ENCODE measurements around the gene NLRP7. TPM values are rescaled to one million over a fixed set of nuclear protein-coding genes. Genes with fewer than 3 reads are reported as not detected.

The NLRP7 gene
- total RNA-seq, 6 experiments from 2014 or later, result not detected

GRCh38 chr19:54873990-54874389 is 73.3 kb downstream of the NLRP7 start, which contains the start of gene FCAR:
FCAR (plus strand) TSS chr19:54874235; CDS start chr19:54874290, 55 bp downstream.
- Histone ChIP-seq H3K27me3 (no peaks in the 10 kb centered on the region), H3K4me3 (no peak within 1 kb of the TSS), H3K36me3 (no peaks in the 10 kb centered on the region), H3K4me1 (no peaks in the 10 kb centered on the region), H3K27ac (peak within 1 kb of the TSS in 1 of 3 donors; percentile 18), H3K9me3 (no peaks in the 10 kb centered on the region)
- DNase-seq (no peak), ATAC-seq (no peak)
- TF ChIP-seq CTCF (IDR thresholded peaks at IDR 0.05) (no peak), POLR2A (IDR thresholded peaks at IDR 0.05) (no peak)
- intact Hi-C loops (cut with DNase I), result no loop called here
- 45% methylated on average over 7 of the region's 8 CpGs for WGBS (ENCODE audit: insufficient coverage, low coverage, low lambda C conversion rate, missing lambda C conversion rate)

Small RNAs within 50 kb of the gene (small RNA-seq; reads per million reads assigned to genes)
- gene AC011476.8, result 0 reads per million in 2 experiments

Other genes starting within 250 kb of the NLRP7 start
- gene KIR3DL3, start 223.1 kb downstream of the NLRP7 start, total RNA-seq, result not detected
- gene KIR2DL3, start 209.0 kb downstream of the NLRP7 start, total RNA-seq, result not detected
- gene KIR2DL1, start 177.7 kb downstream of the NLRP7 start, total RNA-seq, result under 1 TPM in 1 of 6 experiments, not detected in 5; 0.18 TPM
- under 1 TPM in 1 of 6 experiments, not detected in 5; 0.56 TPM for gene KIR2DL4, start 143.9 kb downstream of the NLRP7 start, total RNA-seq
- gene KIR3DL1, start 131.1 kb downstream of the NLRP7 start, total RNA-seq, result under 1 TPM in 1 of 6 experiments, not detected in 5; 0.12 TPM
- gene KIR2DS4, start 114.9 kb downstream of the NLRP7 start, total RNA-seq, result under 1 TPM in 1 of 6 experiments, not detected in 5; 0.18 TPM
- not detected for gene KIR3DL2, start 97.1 kb downstream of the NLRP7 start, total RNA-seq
- gene FCAR, start 73.3 kb downstream of the NLRP7 start, total RNA-seq, result under 1 TPM in 5 of 6 experiments, not detected in 1; 0.22 to 0.73 (median 0.61) TPM
- under 1 TPM in 3 of 6 experiments, not detected in 3; 0.22 to 0.93 (median 0.58) TPM for gene NCR1, start 41.4 kb downstream of the NLRP7 start, total RNA-seq
- gene NLRP2, start 18.8 kb upstream of the NLRP7 start, total RNA-seq, result under 1 TPM in 5 of 6 experiments, not detected in 1; 0.18 to 0.81 (median 0.42) TPM
- under 1 TPM in 2 of 6 experiments, not detected in 4; 0.33 to 0.42 TPM for gene GP6, start 90.7 kb upstream of the NLRP7 start, total RNA-seq
- 10 to 100 TPM in 4 of 6 experiments, 1 to 10 TPM in 2; 7.7 to 16.8 (median 12.1) TPM for gene RDH13, start 115.6 kb upstream of the NLRP7 start, total RNA-seq
- 1 to 10 TPM in 4 of 6 experiments, under 1 TPM in 2; 0.49 to 2.4 (median 1.2) TPM for gene EPS8L1, start 128.3 kb upstream of the NLRP7 start, total RNA-seq
- gene PPP1R12C, start 170.1 kb upstream of the NLRP7 start, total RNA-seq, result 10 to 100 TPM; 35.6 to 48.1 (median 41.7) TPM
- 10 to 100 TPM in 1 of 6 experiments, 1 to 10 TPM in 3, not detected in 2; 1.2 to 10.9 (median 1.6) TPM for gene TNNT1, start 201.7 kb upstream of the NLRP7 start, total RNA-seq
- gene TNNI3, start 210.2 kb upstream of the NLRP7 start, total RNA-seq, result under 1 TPM in 3 of 6 experiments, not detected in 3; 0.43 to 0.83 (median 0.62) TPM
- gene DNAAF3, start 219.1 kb upstream of the NLRP7 start, total RNA-seq, result 1 to 10 TPM in 2 of 6 experiments, under 1 TPM in 4; 0.22 to 4.3 (median 0.49) TPM
- gene SYT5, start 232.8 kb upstream of the NLRP7 start, total RNA-seq, result 1 to 10 TPM in 1 of 6 experiments, under 1 TPM in 1, not detected in 4; 0.06 to 1.7 TPM